ENCODE measurements around the gene MYO19.

Gene MYO19

DNA sequence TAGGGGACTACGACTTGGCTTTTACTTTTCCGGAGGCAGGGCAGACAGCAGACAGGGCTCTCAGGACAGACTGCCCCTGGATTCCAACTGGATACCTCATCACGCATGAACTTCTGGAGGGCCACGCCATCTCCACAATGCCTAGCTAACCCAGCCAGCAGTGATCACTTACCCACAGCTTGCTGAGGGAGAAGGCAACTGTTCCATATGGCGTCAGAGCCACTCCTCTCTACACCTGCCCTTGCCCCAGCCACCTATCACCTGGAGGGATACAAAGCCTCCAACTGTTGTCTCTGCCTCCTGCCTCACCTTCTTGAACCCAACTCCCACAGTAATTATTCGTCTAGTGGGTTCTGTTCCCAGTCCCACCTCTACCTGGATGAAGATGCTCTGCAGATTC is 8.8 kb downstream of the MYO19 start:
- Histone ChIP-seq H4K20me1 (ENCODE audit: control insufficient read depth, insufficient read depth, low read depth, low read length) (no peaks in the 10 kb centered on the region), H3K27ac (ENCODE audit: low read depth, low read length) (no peak overlapping the region), H3K79me2 (ENCODE audit: control insufficient read depth, low read length) (peaks cover 12% of the 10 kb centered on the region), H3K4me1 (ENCODE audit: control insufficient read depth, low read length) (no peaks in the 10 kb centered on the region; the same call in 1 of the 2 replicates), H3K4me3 (ENCODE audit: low read length) (no peak overlapping the region), H3K9me2 (replicated peaks; ENCODE audit: control insufficient read depth, low read length) (no peaks in the 10 kb centered on the region), H3K36me3 (ENCODE audit: control insufficient read depth, low read length) (peaks cover 73% of the 10 kb centered on the region), H3K4me2 (ENCODE audit: low read length) (no peak overlapping the region), H3K27me3 (ENCODE audit: control insufficient read depth, low read length) (no peaks in the 10 kb centered on the region), H3K9me3 (ENCODE audit: control insufficient read depth, insufficient read depth, low read length) (no peaks in the 10 kb centered on the region), H3F3A (ENCODE audit: control insufficient read depth, insufficient read depth) (no peaks in the 10 kb centered on the region)
- no peak for TF ChIP-seq EZH2phosphoT487 (IDR thresholded peaks at IDR 0.05; ENCODE audit: borderline replicate concordance, low read length)
- TF ChIP-seq, protein P1, sequence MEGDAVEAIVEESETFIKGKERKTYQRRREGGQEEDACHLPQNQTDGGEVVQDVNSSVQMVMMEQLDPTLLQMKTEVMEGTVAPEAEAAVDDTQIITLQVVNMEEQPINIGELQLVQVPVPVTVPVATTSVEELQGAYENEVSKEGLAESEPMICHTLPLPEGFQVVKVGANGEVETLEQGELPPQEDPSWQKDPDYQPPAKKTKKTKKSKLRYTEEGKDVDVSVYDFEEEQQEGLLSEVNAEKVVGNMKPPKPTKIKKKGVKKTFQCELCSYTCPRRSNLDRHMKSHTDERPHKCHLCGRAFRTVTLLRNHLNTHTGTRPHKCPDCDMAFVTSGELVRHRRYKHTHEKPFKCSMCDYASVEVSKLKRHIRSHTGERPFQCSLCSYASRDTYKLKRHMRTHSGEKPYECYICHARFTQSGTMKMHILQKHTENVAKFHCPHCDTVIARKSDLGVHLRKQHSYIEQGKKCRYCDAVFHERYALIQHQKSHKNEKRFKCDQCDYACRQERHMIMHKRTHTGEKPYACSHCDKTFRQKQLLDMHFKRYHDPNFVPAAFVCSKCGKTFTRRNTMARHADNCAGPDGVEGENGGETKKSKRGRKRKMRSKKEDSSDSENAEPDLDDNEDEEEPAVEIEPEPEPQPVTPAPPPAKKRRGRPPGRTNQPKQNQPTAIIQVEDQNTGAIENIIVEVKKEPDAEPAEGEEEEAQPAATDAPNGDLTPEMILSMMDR (IDR thresholded peaks at IDR 0.05; ENCODE audit: low read depth, low read length, poor library complexity, severe bottlenecking): no peak

DNA sequence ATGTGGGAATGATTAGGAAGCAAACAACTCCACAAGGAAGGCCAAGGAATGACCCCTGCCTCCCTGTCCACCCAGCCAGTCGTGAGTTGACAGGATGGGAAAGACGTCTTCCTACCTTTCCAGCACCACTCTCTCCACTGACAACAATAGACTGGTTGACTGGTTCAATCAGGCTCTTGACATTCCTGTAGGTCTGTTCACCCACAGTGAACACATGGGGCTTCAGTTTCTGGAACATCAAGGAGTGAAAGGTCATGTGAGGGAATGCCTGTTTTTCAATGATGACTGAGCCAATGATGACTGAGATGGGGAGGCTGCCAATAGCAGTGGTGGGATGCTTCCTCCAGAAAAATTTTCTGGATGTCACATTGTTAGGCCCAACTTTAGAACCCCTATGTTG is 9.6 kb downstream of the MYO19 start:
- H3K4me2 ChIP-seq (ENCODE audit: low read length): no peak overlapping the region
- H3K27me3 ChIP-seq (ENCODE audit: control insufficient read depth, low read length): no peaks in the 10 kb centered on the region
- peaks cover 79% of the 10 kb centered on the region for H3K36me3 ChIP-seq (ENCODE audit: control insufficient read depth, low read length)
- no peak overlapping the region for H3K4me3 ChIP-seq (ENCODE audit: low read length)
- no peak overlapping the region for H3K27ac ChIP-seq (ENCODE audit: low read depth, low read length)
- peaks cover 2% of the 10 kb centered on the region for H3K4me1 ChIP-seq (ENCODE audit: control insufficient read depth, low read length)
- H3K9me3 ChIP-seq (ENCODE audit: control insufficient read depth, insufficient read depth, low read length): no peaks in the 10 kb centered on the region
- H3K9me2 ChIP-seq (replicated peaks; ENCODE audit: control insufficient read depth, low read length): no peaks in the 10 kb centered on the region
- H4K20me1 ChIP-seq (ENCODE audit: control insufficient read depth, insufficient read depth, low read depth, low read length): no peaks in the 10 kb centered on the region
- TF ChIP-seq, protein P1 (IDR thresholded peaks at IDR 0.05; ENCODE audit: low read depth, low read length, poor library complexity, severe bottlenecking): no peak
- no peak for TF ChIP-seq EZH2phosphoT487 (IDR thresholded peaks at IDR 0.05; ENCODE audit: borderline replicate concordance, low read length)
- no peaks in the 10 kb centered on the region for H3F3A ChIP-seq (ENCODE audit: control insufficient read depth, insufficient read depth)
- peaks cover 12% of the 10 kb centered on the region for H3K79me2 ChIP-seq (ENCODE audit: control insufficient read depth, low read length)

DNA sequence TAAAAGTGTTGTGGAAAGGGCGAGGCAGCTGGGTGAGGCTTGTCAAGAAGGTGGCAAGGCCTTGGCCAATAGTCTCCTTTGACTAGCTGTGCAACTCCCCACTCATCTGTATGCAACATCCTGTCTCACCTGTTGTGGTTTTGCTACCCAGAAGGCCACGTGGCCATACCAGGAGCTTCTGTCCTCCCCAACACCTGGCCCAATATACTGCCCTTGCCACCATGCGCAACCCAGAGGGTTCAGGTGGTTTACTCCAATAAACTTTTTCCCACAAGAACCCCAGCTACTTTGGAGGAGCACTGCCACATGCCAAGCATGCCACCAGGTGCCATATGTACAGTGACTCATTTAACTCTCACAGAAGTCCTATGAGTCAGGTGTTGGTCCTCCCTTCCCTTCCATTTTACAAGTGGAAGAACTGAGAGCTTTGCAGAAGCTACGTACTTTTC is 10.2 kb downstream of the MYO19 start:
- Histone ChIP-seq H3K36me3 (ENCODE audit: control insufficient read depth, low read length) (peaks cover 79% of the 10 kb centered on the region), H3K27me3 (ENCODE audit: control insufficient read depth, low read length) (no peaks in the 10 kb centered on the region), H3K4me1 (ENCODE audit: control insufficient read depth, low read length) (peaks cover 8% of the 10 kb centered on the region), H3K4me2 (ENCODE audit: low read length) (no peak overlapping the region), H3K27ac (ENCODE audit: low read depth, low read length) (no peak overlapping the region), H3F3A (ENCODE audit: control insufficient read depth, insufficient read depth) (0 out of 2 replicates have a peak, but pooled peaks cover 3% of the 10 kb centered on the region), H4K20me1 (ENCODE audit: control insufficient read depth, insufficient read depth, low read depth, low read length) (no peaks in the 10 kb centered on the region), H3K4me3 (ENCODE audit: low read length) (no peak overlapping the region), H3K9me3 (ENCODE audit: control insufficient read depth, insufficient read depth, low read length) (no peaks in the 10 kb centered on the region), H3K9me2 (replicated peaks; ENCODE audit: control insufficient read depth, low read length) (no peaks in the 10 kb centered on the region), H3K79me2 (ENCODE audit: control insufficient read depth, low read length) (peaks cover 12% of the 10 kb centered on the region)
- no peak for TF ChIP-seq EZH2phosphoT487 (IDR thresholded peaks at IDR 0.05; ENCODE audit: borderline replicate concordance, low read length)

DNA sequence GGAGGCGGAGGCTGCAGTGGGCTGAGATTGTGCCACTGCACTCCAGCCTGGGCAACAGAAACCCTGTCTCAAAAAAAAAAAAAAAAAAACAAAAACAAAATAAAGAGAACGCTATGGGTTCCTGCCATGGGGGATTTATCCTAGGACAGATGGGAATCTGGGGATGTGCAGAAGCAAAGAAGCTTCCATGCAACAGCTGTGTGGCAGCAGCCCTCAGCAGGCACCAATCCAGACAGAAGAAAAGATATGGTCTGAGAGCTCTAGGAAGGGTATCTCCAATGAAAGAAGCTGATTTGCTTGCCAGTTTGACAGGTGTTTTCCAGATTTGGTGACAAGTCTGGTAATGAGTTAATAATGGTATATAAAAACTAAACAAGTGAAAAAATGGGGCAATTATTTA is 11.6 kb downstream of the MYO19 start:
- Histone ChIP-seq H3K36me3 (ENCODE audit: control insufficient read depth, low read length) (peaks cover 78% of the 10 kb centered on the region), H3K79me2 (ENCODE audit: control insufficient read depth, low read length) (peaks cover 4% of the 10 kb centered on the region), H3K4me3 (ENCODE audit: low read length) (no peak overlapping the region), H3K9me2 (replicated peaks; ENCODE audit: control insufficient read depth, low read length) (no peaks in the 10 kb centered on the region), H3F3A (ENCODE audit: control insufficient read depth, insufficient read depth) (0 out of 2 replicates have a peak, but pooled peaks cover 3% of the 10 kb centered on the region), H3K4me2 (ENCODE audit: low read length) (no peak overlapping the region), H3K27me3 (ENCODE audit: control insufficient read depth, low read length) (no peaks in the 10 kb centered on the region), H3K4me1 (ENCODE audit: control insufficient read depth, low read length) (peaks cover 16% of the 10 kb centered on the region), H3K27ac (ENCODE audit: low read depth, low read length) (no peak overlapping the region), H3K9me3 (ENCODE audit: control insufficient read depth, insufficient read depth, low read length) (no peaks in the 10 kb centered on the region), H4K20me1 (ENCODE audit: control insufficient read depth, insufficient read depth, low read depth, low read length) (no peaks in the 10 kb centered on the region)
- TF ChIP-seq, protein P1 (IDR thresholded peaks at IDR 0.05; ENCODE audit: low read depth, low read length, poor library complexity, severe bottlenecking): no peak
- TF ChIP-seq EZH2phosphoT487 (IDR thresholded peaks at IDR 0.05; ENCODE audit: borderline replicate concordance, low read length): no peak
